ENCODE data around the gene DLGAP1.

The DLGAP1 gene

GRCh38 chr18:3993941-3994687 lies 461.0 kb downstream of the DLGAP1 start:
- no peak for DNase-seq (ENCODE audit: low read depth)

DNA sequence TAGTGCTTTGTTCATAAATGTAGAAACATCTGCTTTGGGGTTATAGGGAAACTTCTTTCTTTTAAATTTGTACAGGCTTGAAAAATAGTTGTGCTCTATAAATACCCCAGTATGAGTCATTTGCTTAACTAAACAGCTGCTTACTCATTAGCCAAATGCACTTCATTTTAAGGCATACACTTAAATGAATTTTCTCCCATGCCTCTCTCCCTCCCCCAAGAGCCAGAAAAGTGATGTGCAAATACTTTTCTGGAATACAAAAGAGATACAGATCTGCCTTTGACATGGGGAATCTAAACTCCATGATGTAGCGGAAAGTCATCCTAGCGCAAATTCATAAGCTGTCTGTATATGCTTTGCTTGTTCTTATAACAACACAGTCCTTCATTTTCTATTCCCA lies 469.4 kb downstream of the DLGAP1 start:
- DNase-seq (ENCODE audit: low read depth) = no peak

- no peak for DNase-seq (ENCODE audit: low read depth)
These were observed 470.1 kb downstream of the DLGAP1 start for GRCh38 chr18:3985020-3985419.

GRCh38 chr18:3984163-3984757 lies 470.8 kb downstream of the DLGAP1 start:
- no peak for DNase-seq (ENCODE audit: low read depth)

GRCh38 chr18:3983351-3983969 lies 471.6 kb downstream of the DLGAP1 start:
- DNase-seq (ENCODE audit: low read depth) = no peak

DNA sequence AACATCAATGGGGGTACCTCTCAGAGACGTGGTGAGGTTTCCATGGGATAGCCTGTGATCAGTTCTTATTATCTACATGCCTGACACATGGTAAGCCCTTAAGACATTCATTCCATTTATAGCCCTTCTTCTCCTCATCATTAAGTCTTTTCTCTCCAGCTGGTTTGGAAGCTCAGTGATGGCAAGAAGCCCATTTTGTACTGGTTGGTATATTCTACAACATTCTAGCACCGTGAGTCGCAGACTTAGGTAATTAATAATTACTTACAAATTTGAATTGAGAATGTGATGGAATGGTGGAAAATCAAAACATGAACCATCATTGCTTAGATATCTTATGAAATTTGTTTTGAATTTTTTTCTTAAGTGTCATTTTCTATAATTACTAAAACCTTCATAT lies 472.6 kb downstream of the DLGAP1 start:
- no peak for DNase-seq (ENCODE audit: low read depth)

DNA sequence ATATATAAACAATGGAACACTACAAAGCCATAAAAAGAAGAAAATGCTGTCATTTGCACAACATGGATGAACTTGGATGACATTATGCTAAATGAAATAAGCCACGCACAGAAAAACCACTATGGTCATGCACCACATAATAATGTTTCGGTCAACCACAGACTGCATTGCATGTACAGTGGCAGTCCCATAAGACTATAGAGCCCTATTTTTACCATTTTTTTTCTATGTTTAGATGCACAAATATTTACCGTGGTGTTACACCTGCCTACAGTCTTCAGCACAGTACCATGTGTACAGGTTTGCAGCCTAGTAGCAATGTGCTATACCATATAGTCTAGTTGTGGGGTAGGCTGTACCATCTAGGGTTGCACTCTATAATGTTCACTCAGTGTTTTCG lies 476.1 kb downstream of the DLGAP1 start:
- no peak for DNase-seq (ENCODE audit: low read depth)

GRCh38 chr18:3973191-3973850 lies 481.8 kb downstream of the DLGAP1 start:
- no peak for DNase-seq (ENCODE audit: low read depth)

- no peak for DNase-seq (ENCODE audit: low read depth)
These were observed 482.7 kb downstream of the DLGAP1 start for GRCh38 chr18:3972291-3972930.

GRCh38 chr18:3970929-3971328 lies 484.2 kb downstream of the DLGAP1 start:
- DNase-seq (ENCODE audit: low read depth) = no peak

GRCh38 chr18:3967359-3968180 lies 487.5 kb downstream of the DLGAP1 start:
- no peak for DNase-seq (ENCODE audit: low read depth)

DNA sequence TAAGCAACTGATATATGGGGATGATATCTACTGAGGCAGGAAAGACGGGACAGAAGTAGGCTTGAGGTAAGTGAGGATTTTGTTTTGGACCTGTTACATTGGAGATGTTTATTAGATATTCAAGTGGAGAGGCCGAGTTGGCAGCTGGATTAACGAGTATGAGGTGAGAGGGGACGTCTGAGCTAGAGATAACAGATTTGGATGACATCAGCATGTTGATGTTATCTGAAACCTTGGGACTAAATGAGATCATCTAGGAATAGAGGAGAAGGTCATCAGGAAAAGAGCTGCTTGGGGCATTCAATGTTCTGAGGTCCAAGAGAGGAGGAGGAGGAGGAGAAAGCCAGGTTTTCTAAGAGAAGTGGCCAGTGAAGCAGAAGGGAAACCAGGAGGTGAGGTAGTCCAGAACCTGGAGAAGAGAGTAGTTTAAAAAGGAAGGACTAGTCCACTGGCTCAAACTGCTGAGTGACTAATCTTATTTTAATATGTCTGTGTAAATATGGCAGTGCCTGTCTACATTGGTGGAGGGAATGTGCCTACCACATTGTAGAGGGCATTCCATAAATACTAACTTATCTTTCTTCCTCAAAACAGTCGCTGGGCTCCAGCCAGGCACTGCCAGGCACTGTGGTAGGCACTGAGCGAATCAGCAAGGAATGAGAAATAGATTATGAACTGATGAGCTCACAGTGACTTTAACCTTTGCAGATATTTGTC lies 488.3 kb downstream of the DLGAP1 start:
- DNase-seq (ENCODE audit: low read depth) = no peak

- DNase-seq (ENCODE audit: low read depth) = no peak
These were observed 488.9 kb downstream of the DLGAP1 start for GRCh38 chr18:3966246-3966641.

GRCh38 chr18:3960977-3961376 lies 494.1 kb downstream of the DLGAP1 start:
- DNase-seq (ENCODE audit: low read depth) = no peak

GRCh38 chr18:3960142-3960541 lies 495.0 kb downstream of the DLGAP1 start:
- no peak for DNase-seq (ENCODE audit: low read depth)

GRCh38 chr18:3952031-3952430 lies 503.1 kb downstream of the DLGAP1 start:
- no peak for DNase-seq (ENCODE audit: low read depth)

- DNase-seq (ENCODE audit: low read depth) = no peak
These were observed 504.3 kb downstream of the DLGAP1 start for GRCh38 chr18:3950668-3951404.

DNA sequence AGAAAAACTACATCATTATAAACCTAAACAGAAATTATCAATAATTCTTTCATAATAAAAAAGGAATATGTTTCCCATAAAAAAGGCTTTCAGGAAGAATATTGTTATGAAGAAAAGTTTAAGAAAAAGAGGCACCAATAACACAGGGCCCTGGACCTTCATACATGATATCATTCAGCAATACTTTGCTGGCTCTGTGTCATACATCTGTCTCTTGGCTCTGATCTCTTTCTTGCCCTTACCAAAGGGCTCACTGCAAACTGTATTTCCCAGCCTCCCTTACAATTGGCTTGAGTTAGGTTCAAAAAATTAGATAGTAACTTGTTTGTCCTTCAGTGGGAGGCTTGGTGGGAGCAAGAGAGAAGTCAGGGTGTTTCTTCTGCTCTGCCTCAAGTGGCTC lies 506.1 kb downstream of the DLGAP1 start:
- no peak for DNase-seq (ENCODE audit: low read depth)

DNA sequence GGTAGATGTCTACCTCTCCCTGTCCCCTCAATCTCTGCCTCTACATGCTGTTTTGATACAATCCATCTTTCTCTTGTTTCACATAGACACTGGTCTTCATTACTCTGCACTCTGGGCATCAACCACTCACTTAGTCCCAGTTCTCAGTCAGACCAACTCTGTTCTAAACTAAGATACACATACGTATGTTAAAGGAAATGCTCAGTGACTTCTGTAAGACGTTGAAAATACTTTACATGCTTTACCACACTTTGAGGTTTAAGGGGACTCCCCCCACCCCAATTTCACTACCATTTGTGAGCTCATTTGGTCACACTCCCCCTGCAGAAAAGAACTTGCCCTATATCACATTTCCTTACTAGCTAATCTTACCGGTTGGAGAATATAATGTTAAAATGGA lies 507.7 kb downstream of the DLGAP1 start:
- no peak for DNase-seq (ENCODE audit: low read depth)

DNA sequence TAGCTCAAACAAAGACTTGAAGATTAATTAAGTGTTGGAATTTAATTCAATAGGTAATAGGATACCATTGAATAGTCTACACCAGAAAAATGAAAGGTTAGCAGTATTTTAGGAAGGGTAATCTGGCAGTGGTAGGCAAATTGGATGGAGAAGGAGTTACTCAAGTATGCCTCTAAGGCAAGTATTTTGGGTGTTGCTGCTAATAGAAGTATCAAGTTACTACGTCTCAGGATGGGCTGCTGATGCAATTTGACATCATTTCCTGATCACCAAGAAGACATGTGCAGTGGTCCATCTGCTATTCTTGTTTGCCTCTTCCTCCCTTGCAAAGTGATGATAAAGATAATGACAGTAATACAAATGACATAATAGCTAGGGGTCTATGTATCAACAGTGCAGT lies 519.8 kb downstream of the DLGAP1 start:
- DNase-seq (ENCODE audit: low read depth) = no peak

All from non-pigmented ciliary epithelial cell (primary cell).